GM11168 (cell line): ENCODE measurements around the gene LRRC37B.
"Not testable (repeated sequence)": the region's sequence is repeated elsewhere in the genome, so short reads cannot be mapped to it uniquely, and the experiment has no call there.

ENCODE experiments used
- in situ Hi-C: fragments of 300-500 bp; cut with MboI; formaldehyde crosslinking; loops from one replicate; pipeline ENCODE4 v1.12.0; 2022; ENCODE audit warnings: low sequenced_read_pairs; ENCODE audit not compliant: unreplicated experiment

Gene LRRC37B

GRCh38 chr17:32040246-32040645, 33.1 kb downstream of the LRRC37B start:
- in situ Hi-C loops: not testable (repeated sequence)

- in situ Hi-C loops: not testable (repeated sequence)
These were observed 34.2 kb downstream of the LRRC37B start for GRCh38 chr17:32041306-32041875.

GRCh38 chr17:32042266-32042665, 35.1 kb downstream of the LRRC37B start:
- in situ Hi-C loops: not testable (repeated sequence)

- in situ Hi-C loops: not testable (repeated sequence)
These were observed 38.4 kb downstream of the LRRC37B start for GRCh38 chr17:32045611-32046010.

GRCh38 chr17:32047663-32048062, 40.5 kb downstream of the LRRC37B start:
- in situ Hi-C loops: not testable (repeated sequence)

- in situ Hi-C loops: loop anchor here (5.0 kb wide), 1 partner anchor 1418 kb away; no protein-coding TSS in a partner anchor
These were observed 47.8 kb downstream of the LRRC37B start for GRCh38 chr17:32054985-32055384.

GRCh38 chr17:32055425-32055824, 48.2 kb downstream of the LRRC37B start:
- in situ Hi-C loops: not testable (repeated sequence)

GRCh38 chr17:32056500-32056899, 49.3 kb downstream of the LRRC37B start:
- in situ Hi-C loops: not testable (repeated sequence)

GRCh38 chr17:32057460-32058105, 50.4 kb downstream of the LRRC37B start:
- in situ Hi-C loops: not testable (repeated sequence)

- in situ Hi-C loops: not testable (repeated sequence)
These were observed 53.5 kb downstream of the LRRC37B start for GRCh38 chr17:32060695-32061094.

- in situ Hi-C loops: not testable (repeated sequence)
These were observed 54.7 kb downstream of the LRRC37B start for GRCh38 chr17:32061840-32062239.

GRCh38 chr17:32064091-32064490, 56.9 kb downstream of the LRRC37B start:
- in situ Hi-C loops: not testable (repeated sequence)

- in situ Hi-C loops: not testable (repeated sequence)
These were observed 59.0 kb downstream of the LRRC37B start for GRCh38 chr17:32066123-32066680.

GRCh38 chr17:32066863-32067642, 59.9 kb downstream of the LRRC37B start:
- in situ Hi-C loops: not testable (repeated sequence)

GRCh38 chr17:32069067-32069466, 61.9 kb downstream of the LRRC37B start:
- in situ Hi-C loops: not testable (repeated sequence)

GRCh38 chr17:32071961-32072360, 64.8 kb downstream of the LRRC37B start:
- in situ Hi-C loops: not testable (repeated sequence)

- in situ Hi-C loops: not testable (repeated sequence)
These were observed 65.9 kb downstream of the LRRC37B start for GRCh38 chr17:32073131-32073530.

GRCh38 chr17:32079753-32080152, 72.6 kb downstream of the LRRC37B start:
- in situ Hi-C loops: loop anchor here (5.0 kb wide), 1 partner anchor 1417 kb away; no protein-coding TSS in a partner anchor

- in situ Hi-C loops: not testable (repeated sequence)
These were observed 76.4 kb downstream of the LRRC37B start for GRCh38 chr17:32083550-32083979.

GRCh38 chr17:32084003-32084941, 77.1 kb downstream of the LRRC37B start:
- in situ Hi-C loops: not testable (repeated sequence)
